K562 (cell line): ENCODE measurements around the gene OCIAD2. TPM values are rescaled to one million over a fixed set of nuclear protein-coding genes. Genes with fewer than 3 reads are reported as not detected.

Experiments used
- ATAC-seq: fragments of 200-7000 bp; cut with Tn5 transposase; 3 replicates; pipeline ENCODE4 v1.9.1; 2020; ENCODE audit warnings: moderate library complexity
- BruUV-seq: library from RNA; stranded (reverse); fragments of 400-500 nt; replicated peaks from 2 replicates; lab custom pipeline; 2021; lab: Mats Ljungman, UMichigan
- CTCF ChIA-PET: fragments of 300-600 bp; formaldehyde crosslinking; extraction: SDS; loops from one replicate; lab custom pipeline; 2021; ENCODE audit warnings: low intra/inter-chr PET ratio; lab: Yijun Ruan, JAX
- POLR2A ChIA-PET: fragments of 300-600, 350-650 bp; sonication (Branson Sonifier 250); formaldehyde crosslinking; extraction: SDS; loops from one replicate; lab custom pipeline; 2021; ENCODE audit warnings: antibody characterized with exemption, inconsistent platforms; lab: Yijun Ruan, JAX
- DNase-seq, 4 experiments: peaks; one replicate each; pipeline versions ENCODE4 v3.0.0 to v3.0.0-alpha.2; 2011 to 2018; ENCODE audit warnings: low spot score in 3 of 4, mixed read lengths in 3 of 4; ENCODE audit errors: extremely low read depth in 1 of 4
- FAIRE-seq: peaks from 2 replicates; lab custom pipeline; 2011; peaks lifted over from hg19 to GRCh38; lab: Jason Lieb, UNC
- H2AFZ ChIP-seq: 2 replicates; pipeline ENCODE4 v1.6.0; 2011; ENCODE audit warnings: low read depth, low read length, control low read depth, inconsistent platforms
- H3K27ac ChIP-seq: fragments of 200-600 bp; 3 replicates; pipeline ENCODE4 v1.8.0; 2011; ENCODE audit warnings: low read depth, mild to moderate bottlenecking, control low read depth, inconsistent platforms, low read length, moderate library complexity, mixed read lengths; ENCODE audit errors: extremely low read depth
- H3K27me3 ChIP-seq, 2 experiments: fragments of 300-600 bp in 1 of 2; 2 replicates in 1 of 2; 3 replicates in 1 of 2; pipeline versions ENCODE4 v1.6.0 to v1.8.0; 2011; ENCODE audit warnings: inconsistent platforms in 2 of 2, low read length in 2 of 2, mild to moderate bottlenecking in 1 of 2, mixed read lengths in 1 of 2, moderate library complexity in 1 of 2; ENCODE audit not compliant: control insufficient read depth in 2 of 2, insufficient read depth in 2 of 2
- H3K36me3 ChIP-seq: fragments of 300-600 bp; 3 replicates; pipeline ENCODE4 v1.8.0; 2011; ENCODE audit warnings: mild to moderate bottlenecking, low read length, inconsistent platforms; ENCODE audit not compliant: control insufficient read depth, insufficient read depth
- H3K4me1 ChIP-seq, 2 experiments: fragments of 200-600 bp in 1 of 2; replicated peaks in 1 of 2; 2 replicates in 1 of 2; 3 replicates in 1 of 2; pipeline versions ENCODE4 v1.5.1 to v1.8.0; 2011; ENCODE audit warnings: inconsistent platforms in 2 of 2, low read length in 2 of 2, mild to moderate bottlenecking in 1 of 2, mixed read lengths in 1 of 2, moderate library complexity in 1 of 2; ENCODE audit not compliant: control insufficient read depth in 2 of 2, insufficient read depth in 2 of 2
- H3K4me2 ChIP-seq: 2 replicates; pipeline ENCODE4 v1.6.1; 2011; ENCODE audit warnings: low read length, control low read depth, inconsistent platforms, mixed read lengths; ENCODE audit not compliant: insufficient read depth
- H3K4me3 ChIP-seq: fragments of 200-600 bp; sonication (generic), shearing (Covaris generic); 2 replicates; pipeline ENCODE4 v1.5.1; 2016; ENCODE audit warnings: control low read depth, inconsistent platforms
- H3K79me2 ChIP-seq: fragments of 200-600 bp; 3 replicates; pipeline ENCODE4 v1.8.0; 2011; ENCODE audit warnings: low read length, inconsistent platforms; ENCODE audit not compliant: control insufficient read depth, insufficient read depth
- H3K9ac ChIP-seq, 2 experiments: 2 replicates each; pipeline versions ENCODE4 v1.6.0 to v1.6.1; 2011; ENCODE audit warnings: low read depth in 2 of 2, low read length in 2 of 2, control low read depth in 1 of 2, inconsistent platforms in 1 of 2, mild to moderate bottlenecking in 1 of 2, mixed read lengths in 1 of 2; ENCODE audit not compliant: insufficient read depth in 1 of 2
- H3K9me1 ChIP-seq: one replicate; pipeline ENCODE4 v1.6.0; 2011; ENCODE audit warnings: inconsistent platforms, mild to moderate bottlenecking, low read length, moderate library complexity; ENCODE audit not compliant: control insufficient read depth, insufficient read depth
- H3K9me3 ChIP-seq: replicated peaks from 2 replicates; pipeline ENCODE4 v1.5.1; 2011; ENCODE audit warnings: low read depth, low read length, inconsistent platforms; ENCODE audit not compliant: control insufficient read depth, insufficient read depth
- H4K20me1 ChIP-seq: replicated peaks from 2 replicates; pipeline ENCODE4 v1.6.1; 2011; ENCODE audit warnings: low read length, inconsistent platforms, mixed read lengths; ENCODE audit not compliant: control insufficient read depth, insufficient read depth
- ATF7 ChIP-seq: fragments of 450-650 bp; IDR thresholded peaks from 2 replicates; pipeline ENCODE4 v1.7.1; 2014; ENCODE audit warnings: mild to moderate bottlenecking, moderate library complexity
- BHLHE40 ChIP-seq: IDR thresholded peaks from 2 replicates; pipeline ENCODE4 v1.6.1; 2011; ENCODE audit warnings: low read length, improper control_type of control experiment
- CBFA2T3 ChIP-seq: fragments of 450-650 bp; IDR thresholded peaks from 2 replicates; pipeline ENCODE4 v1.6.1; 2017
- CHD4 ChIP-seq: fragments of 200-600 bp; sonication (generic); IDR thresholded peaks from 3 replicates; pipeline ENCODE4 v1.6.1; 2012; ENCODE audit warnings: low read depth, mild to moderate bottlenecking, mixed read lengths, low read length, inconsistent platforms; ENCODE audit not compliant: insufficient read depth, insufficient replicate concordance, poor library complexity, severe bottlenecking
- HLTF ChIP-seq: fragments of 450-650 bp; IDR thresholded peaks from 2 replicates; pipeline ENCODE4 v1.6.1; 2016
- KLF16 ChIP-seq: IDR thresholded peaks from 2 replicates; pipeline ENCODE4 v1.6.1; 2016; ENCODE audit warnings: antibody characterized with exemption
- MAFK ChIP-seq: IDR thresholded peaks from 2 replicates; pipeline ENCODE4 v1.6.1; 2011; ENCODE audit warnings: low read length, improper control_type of control experiment
- MTF1 ChIP-seq: fragments of 250-450 bp; sonication (Bioruptor Pico); IDR thresholded peaks from 2 replicates; pipeline ENCODE4 v1.9.0; 2021; ENCODE audit warnings: moderate library complexity, mild to moderate bottlenecking, inconsistent platforms, borderline replicate concordance
- NFE2L1 ChIP-seq: fragments of 450-650 bp; IDR thresholded peaks from 2 replicates; pipeline ENCODE4 v1.6.1; 2016; ENCODE audit warnings: missing genetic modification characterization, low read depth, mild to moderate bottlenecking, missing compliant biosample characterization, moderate library complexity, borderline replicate concordance
- RAD21 ChIP-seq, 2 experiments: fragments of 250-450 bp in 1 of 2; fragments of 450-650 bp in 1 of 2; sonication (Bioruptor Pico) in 1 of 2; formaldehyde crosslinking in 1 of 2; IDR thresholded peaks in 1 of 2; conservative IDR thresholded peaks in 1 of 2; 2 replicates each; pipeline versions ENCODE4 v1.4.0 to v1.8.0; 2020 to 2022; ENCODE audit warnings: mild to moderate bottlenecking in 2 of 2, moderate library complexity in 1 of 2
- RBM15 ChIP-seq: fragments of 200-400 bp; formaldehyde crosslinking; IDR thresholded peaks from 2 replicates; pipeline ENCODE4 v1.6.1; 2018; ENCODE audit warnings: mild to moderate bottlenecking, low read length, moderate library complexity; ENCODE audit not compliant: insufficient read depth
- TAF1 ChIP-seq: IDR thresholded peaks from 2 replicates; pipeline ENCODE4 v1.6.1; 2011; ENCODE audit warnings: mild to moderate bottlenecking, low read length, moderate library complexity; ENCODE audit not compliant: insufficient read depth, control insufficient read depth, severe bottlenecking; ENCODE audit errors: extremely low read depth
- XRCC5 ChIP-seq: fragments of 200-400 bp; formaldehyde crosslinking; IDR thresholded peaks from 2 replicates; pipeline ENCODE4 v1.6.1; 2017; ENCODE audit warnings: low read depth, mild to moderate bottlenecking, low read length
- ZNF239 ChIP-seq: fragments of 250-450 bp; sonication (Bioruptor Pico); IDR thresholded peaks from 2 replicates; pipeline ENCODE4 v1.4.0; 2020; ENCODE audit warnings: mild to moderate bottlenecking
- ZNF263 ChIP-seq: sonication (generic); formaldehyde crosslinking; IDR thresholded peaks from 2 replicates; pipeline ENCODE4 v1.8.0; 2022; ENCODE audit warnings: mild to moderate bottlenecking, missing genetic modification reagents, borderline replicate concordance
- ZNF586 ChIP-seq: fragments of 450-650 bp; formaldehyde crosslinking; conservative IDR thresholded peaks from 2 replicates; pipeline ENCODE4 v1.4.0; 2020; ENCODE audit warnings: mild to moderate bottlenecking, moderate library complexity
- WGBS: fragments of 100-300 bp; shearing (Covaris generic); methylation state at CpG from one replicate; pipeline ENCODE4 v1.1.6; 2016; ENCODE audit warnings: low coverage, mixed read lengths; ENCODE audit not compliant: insufficient coverage; ENCODE audit errors: missing lambda C conversion rate; 5-methylcytosine and 5-hydroxymethylcytosine counted together
- in situ Hi-C: fragments of 300-500 bp; cut with MboI; formaldehyde crosslinking; loops from 4 replicates; pipeline ENCODE4 v1.15.0; 2018; ENCODE audit warnings: inconsistent platforms, mixed read lengths
- intact Hi-C: fragments of 100-400 bp; cut with micrococcal nuclease; formaldehyde crosslinking; loops from 2 replicates; pipeline ENCODE4 v1.14.2; 2022
- polyA plus RNA-seq, 8 experiments: library from polyadenylated mRNA; depleted of rRNA in 4 of 8; stranded (reverse) in 5 of 8; unstranded in 3 of 8; fragments of >200 nt; fragmentation: Nextera tagmentation in 2 of 8; fragmentation: Illumina TruSeq in 1 of 8; extraction: Ambion mirVana in 2 of 8; extraction: Trizol in 1 of 8; gene quantifications; 2 replicates each; pipeline versions ENCODE4 v1.2.1 to v1.2.3, GENCODE V29; 2011 to 2014; ENCODE audit warnings: inconsistent platforms in 1 of 8, missing spikeins in 1 of 8
- total RNA-seq, 7 experiments: library from RNA; depleted of rRNA in 6 of 7; stranded (reverse); fragments of >200 nt in 6 of 7; fragmentation: Illumina TruSeq in 2 of 7; extraction: Trizol in 2 of 7; gene quantifications; 2 replicates each; pipeline versions ENCODE4 v1.2.1 to v1.2.3, GENCODE V29; 2011 to 2021; ENCODE audit warnings: low replicate concordance in 1 of 7
- TF ChIP-seq, protein P1 (sequence below): fragments of 250-450 bp; sonication (Bioruptor Pico); IDR thresholded peaks from 2 replicates; pipeline ENCODE4 v1.5.1; 2021; ENCODE audit warnings: mild to moderate bottlenecking
- TF ChIP-seq, protein P2 (sequence below), 3 experiments: IDR thresholded peaks in 2 of 3; conservative IDR thresholded peaks in 1 of 3; 2 replicates each; pipeline ENCODE4 v1.5.1; 2011 to 2012; ENCODE audit warnings: low read length in 3 of 3, mild to moderate bottlenecking in 3 of 3, control low read depth in 2 of 3, improper control_type of control experiment in 1 of 3, inconsistent platforms in 1 of 3, low read depth in 1 of 3, mixed read lengths in 1 of 3, moderate library complexity in 1 of 3; ENCODE audit not compliant: insufficient read depth in 2 of 3
- TF ChIP-seq, protein P3 (sequence below): sonication (generic); formaldehyde crosslinking; IDR thresholded peaks from 2 replicates; pipeline ENCODE4 v1.8.0; 2022; ENCODE audit warnings: mild to moderate bottlenecking, low read depth, missing genetic modification reagents

Gene OCIAD2
- total and polyA plus RNA-seq, 9 of the 15 experiments (the other 6 are each of a cell fraction or from before 2014, with no cell fraction given): 0.11 to 0.98 TPM; not detected in 7

DNA sequence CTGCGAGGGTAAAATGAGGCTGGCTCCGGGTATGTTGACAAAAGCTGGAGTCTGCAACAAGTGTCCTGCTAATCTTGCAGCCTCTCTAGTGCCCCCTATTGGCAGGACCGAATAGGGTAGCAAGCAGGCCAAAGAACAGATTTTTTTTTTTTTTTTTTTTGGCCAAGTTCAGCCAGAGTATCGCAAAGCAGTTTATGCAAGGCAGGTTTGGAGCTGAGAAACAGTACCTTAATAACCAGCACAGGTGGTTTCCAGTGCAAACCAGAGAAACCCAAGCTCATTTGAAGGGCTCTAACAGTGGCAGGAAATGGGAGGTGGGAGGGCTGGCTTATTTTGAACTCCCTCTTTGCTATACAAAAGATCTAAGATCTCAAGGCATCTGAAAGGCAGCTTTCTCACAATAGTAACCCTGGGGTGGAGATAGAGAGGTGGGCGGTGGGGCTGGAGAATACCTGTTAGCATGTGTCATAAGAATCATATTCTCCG lies 38.2 kb upstream of the OCIAD2 start:
- H2AFZ ChIP-seq: peak overlapping the region; percentile 49
- POLR2A ChIA-PET: no interaction called here
- intact Hi-C loops: no loop called here
- H3K79me2 ChIP-seq: no peaks in the 10 kb centered on the region
- peaks cover 0 to 4% of the 10 kb centered on the region in 2 experiments; a peak in 1 of 5 replicates for H3K27me3 ChIP-seq
- no peak overlapping the region for H3K4me3 ChIP-seq
- in situ Hi-C loops: no loop called here
- no peaks in the 10 kb centered on the region; a peak in 2 of 5 replicates for H3K4me1 ChIP-seq
- H3K9ac ChIP-seq: no peak overlapping the region
- FAIRE-seq (peak; percentile 72), ATAC-seq (peak; percentile 79), DNase-seq (peak; percentile 38 to 69 (median 50))
- no peaks in the 10 kb centered on the region for H3K9me3 ChIP-seq
- H3K4me2 ChIP-seq: no peak overlapping the region
- BruUV-seq: no TSS peak
- no peaks in the 10 kb centered on the region for H4K20me1 ChIP-seq
- no peak overlapping the region for H3K27ac ChIP-seq
- CTCF ChIA-PET: interaction anchor here (0.6 kb wide), 1 partner anchor 10 kb away, joined by 5 read pairs; no protein-coding TSS in a partner anchor
- H3K36me3 ChIP-seq: no peaks in the 10 kb centered on the region
- H3K9me1 ChIP-seq: no peaks in the 10 kb centered on the region
- WGBS: 36% methylated on average over 6 of the region's 6 CpGs
- TF ChIP-seq RBM15 (no peak), CBFA2T3 (no peak), CHD4 (no peak), MTF1 (CRISPR knock-in tag) (no peak), ZNF239 (CRISPR knock-in tag) (no peak), NFE2L1 (no peak), ATF7 (no peak), BHLHE40 (no peak), TAF1 (no peak), MAFK (no peak), RAD21 (CRISPR knock-in tag; conservative IDR thresholded peaks at IDR 0.05 in 1 of 2, IDR thresholded peaks at IDR 0.05 in 1 of 2) (peak in 1 of 2 experiments; percentile 39; a peak in 2 of 4 replicates), ZNF263 (CRISPR knock-in tag) (no peak), XRCC5 (0 out of 2 replicates have a peak, but pooled peaks have one; percentile 32), KLF16 (0 out of 2 replicates have a peak, but pooled peaks have one; percentile 16), HLTF (no peak), ZNF586 (CRISPR knock-in tag) (no peak)
- TF ChIP-seq, protein P1, sequence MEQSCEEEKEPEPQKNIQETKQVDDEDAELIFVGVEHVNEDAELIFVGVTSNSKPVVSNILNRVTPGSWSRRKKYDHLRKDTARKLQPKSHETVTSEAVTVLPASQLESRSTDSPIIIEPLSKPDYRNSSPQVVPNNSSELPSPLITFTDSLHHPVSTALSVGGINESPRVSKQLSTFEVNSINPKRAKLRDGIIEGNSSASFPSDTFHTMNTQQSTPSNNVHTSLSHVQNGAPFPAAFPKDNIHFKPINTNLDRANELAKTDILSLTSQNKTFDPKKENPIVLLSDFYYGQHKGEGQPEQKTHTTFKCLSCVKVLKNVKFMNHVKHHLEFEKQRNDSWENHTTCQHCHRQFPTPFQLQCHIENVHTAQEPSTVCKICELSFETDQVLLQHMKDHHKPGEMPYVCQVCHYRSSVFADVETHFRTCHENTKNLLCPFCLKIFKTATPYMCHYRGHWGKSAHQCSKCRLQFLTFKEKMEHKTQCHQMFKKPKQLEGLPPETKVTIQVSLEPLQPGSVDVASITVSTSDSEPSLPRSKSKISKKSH (CRISPR knock-in tag): no peak
- TF ChIP-seq, protein P2, sequence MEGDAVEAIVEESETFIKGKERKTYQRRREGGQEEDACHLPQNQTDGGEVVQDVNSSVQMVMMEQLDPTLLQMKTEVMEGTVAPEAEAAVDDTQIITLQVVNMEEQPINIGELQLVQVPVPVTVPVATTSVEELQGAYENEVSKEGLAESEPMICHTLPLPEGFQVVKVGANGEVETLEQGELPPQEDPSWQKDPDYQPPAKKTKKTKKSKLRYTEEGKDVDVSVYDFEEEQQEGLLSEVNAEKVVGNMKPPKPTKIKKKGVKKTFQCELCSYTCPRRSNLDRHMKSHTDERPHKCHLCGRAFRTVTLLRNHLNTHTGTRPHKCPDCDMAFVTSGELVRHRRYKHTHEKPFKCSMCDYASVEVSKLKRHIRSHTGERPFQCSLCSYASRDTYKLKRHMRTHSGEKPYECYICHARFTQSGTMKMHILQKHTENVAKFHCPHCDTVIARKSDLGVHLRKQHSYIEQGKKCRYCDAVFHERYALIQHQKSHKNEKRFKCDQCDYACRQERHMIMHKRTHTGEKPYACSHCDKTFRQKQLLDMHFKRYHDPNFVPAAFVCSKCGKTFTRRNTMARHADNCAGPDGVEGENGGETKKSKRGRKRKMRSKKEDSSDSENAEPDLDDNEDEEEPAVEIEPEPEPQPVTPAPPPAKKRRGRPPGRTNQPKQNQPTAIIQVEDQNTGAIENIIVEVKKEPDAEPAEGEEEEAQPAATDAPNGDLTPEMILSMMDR (IDR thresholded peaks at IDR 0.05 in 2 of 3, conservative IDR thresholded peaks at IDR 0.05 in 1 of 3; ENCODE audit: insufficient read depth in 2 of 3, low read depth in 1 of 3, low read length in 3 of 3): peak; percentile 58 to 80 (median 65)
- TF ChIP-seq, protein P3, sequence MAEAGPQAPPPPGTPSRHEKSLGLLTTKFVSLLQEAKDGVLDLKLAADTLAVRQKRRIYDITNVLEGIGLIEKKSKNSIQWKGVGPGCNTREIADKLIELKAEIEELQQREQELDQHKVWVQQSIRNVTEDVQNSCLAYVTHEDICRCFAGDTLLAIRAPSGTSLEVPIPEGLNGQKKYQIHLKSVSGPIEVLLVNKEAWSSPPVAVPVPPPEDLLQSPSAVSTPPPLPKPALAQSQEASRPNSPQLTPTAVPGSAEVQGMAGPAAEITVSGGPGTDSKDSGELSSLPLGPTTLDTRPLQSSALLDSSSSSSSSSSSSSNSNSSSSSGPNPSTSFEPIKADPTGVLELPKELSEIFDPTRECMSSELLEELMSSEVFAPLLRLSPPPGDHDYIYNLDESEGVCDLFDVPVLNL (CRISPR knock-in tag): no peak
